DND-41 (cell line): ENCODE data around the gene TMEM132D.

Source experiments
- ATAC-seq: fragments of 200-7000 bp; cut with Tn5 transposase; 3 replicates; pipeline ENCODE4 v1.9.1; 2021; ENCODE audit warnings: low read depth; ENCODE audit not compliant: insufficient read depth
- DNase-seq: peaks from one replicate; pipeline ENCODE4 v3.0.0-alpha.2; 2020
- H2AFZ ChIP-seq: 2 replicates; pipeline ENCODE4 v1.6.0; 2012; ENCODE audit warnings: low read depth, low read length
- H3K27ac ChIP-seq: 2 replicates; pipeline ENCODE4 v1.5.1; 2012; ENCODE audit warnings: low read length, inconsistent platforms
- H3K27me3 ChIP-seq: fragments of 200-600 bp; sonication (generic); 2 replicates; pipeline ENCODE4 v1.6.0; 2012; ENCODE audit warnings: low read length, mild to moderate bottlenecking, inconsistent platforms; ENCODE audit not compliant: insufficient read depth, poor library complexity
- H3K36me3 ChIP-seq: 2 replicates; pipeline ENCODE4 v1.5.1; 2012; ENCODE audit warnings: low read length, inconsistent platforms; ENCODE audit not compliant: insufficient read depth
- H3K4me1 ChIP-seq: 2 replicates; pipeline ENCODE4 v1.5.1; 2012; ENCODE audit warnings: mild to moderate bottlenecking, low read length; ENCODE audit not compliant: insufficient read depth
- H3K4me2 ChIP-seq: 2 replicates; pipeline ENCODE4 v1.6.0; 2012; ENCODE audit warnings: mild to moderate bottlenecking, moderate library complexity, low read length, inconsistent platforms; ENCODE audit not compliant: insufficient read depth
- H3K4me3 ChIP-seq, 2 experiments: fragments of 200-600 bp in 1 of 2; shearing (Covaris generic) in 1 of 2; 2 replicates each; pipeline ENCODE4 v1.5.1; 2012 to 2016; ENCODE audit warnings: inconsistent platforms in 2 of 2, low read length in 2 of 2, mild to moderate bottlenecking in 2 of 2, low read depth in 1 of 2, moderate library complexity in 1 of 2
- H3K79me2 ChIP-seq: 2 replicates; pipeline ENCODE4 v1.6.0; 2012; ENCODE audit warnings: low read length, inconsistent platforms; ENCODE audit not compliant: insufficient read depth
- H3K9ac ChIP-seq: 2 replicates; pipeline ENCODE4 v1.6.0; 2012; ENCODE audit warnings: low read depth, mild to moderate bottlenecking, inconsistent platforms, low read length, moderate library complexity
- H3K9me3 ChIP-seq: 2 replicates; pipeline ENCODE4 v1.5.1; 2012; ENCODE audit warnings: low read length, moderate library complexity, mild to moderate bottlenecking, inconsistent platforms; ENCODE audit not compliant: insufficient read depth, severe bottlenecking
- H4K20me1 ChIP-seq: 2 replicates; pipeline ENCODE4 v1.6.0; 2012; ENCODE audit warnings: low read length; ENCODE audit not compliant: insufficient read depth
- EZH2 ChIP-seq: IDR thresholded peaks from 3 replicates; pipeline ENCODE4 v1.6.1; 2012; ENCODE audit warnings: borderline replicate concordance, low read depth, mild to moderate bottlenecking, moderate library complexity, low read length, inconsistent platforms; ENCODE audit not compliant: severe bottlenecking
- TF ChIP-seq, protein P1 (sequence below): IDR thresholded peaks from 2 replicates; pipeline ENCODE4 v1.5.1; 2012; ENCODE audit warnings: borderline replicate concordance, low read length, moderate library complexity, mild to moderate bottlenecking; ENCODE audit not compliant: poor library complexity, severe bottlenecking; ENCODE audit errors: extremely low read depth

TMEM132D gene

DNA sequence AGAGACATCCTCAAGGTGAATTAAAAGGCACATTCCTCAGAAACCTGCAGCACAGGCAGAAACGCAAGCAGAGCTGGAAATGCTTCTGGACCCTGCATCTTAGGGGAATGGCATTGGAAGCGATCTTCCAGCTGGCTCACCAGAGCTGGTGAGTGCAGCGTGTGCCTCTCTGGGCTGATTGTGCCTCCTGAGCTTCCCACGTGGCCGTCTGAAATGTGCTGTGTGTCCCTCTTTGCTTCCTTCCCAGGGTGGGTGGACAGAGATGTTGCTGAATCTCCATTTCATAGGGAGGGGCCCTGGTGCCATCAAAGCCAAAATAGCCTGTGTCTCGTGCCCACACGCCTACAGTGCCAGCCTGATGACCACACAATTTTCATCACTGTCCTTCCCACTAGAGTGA lies 34.3 kb upstream of the TMEM132D start:
- DNase-seq (no peak), ATAC-seq (no peak)
- Histone ChIP-seq H3K4me1 (no peaks in the 10 kb centered on the region), H3K27me3 (no peaks in the 10 kb centered on the region), H3K4me3 (no peak overlapping the region), H3K27ac (no peak overlapping the region), H3K9me3 (peaks cover 6% of the 10 kb centered on the region), H2AFZ (no peak overlapping the region), H3K36me3 (no peaks in the 10 kb centered on the region), H4K20me1 (no peaks in the 10 kb centered on the region), H3K79me2 (no peaks in the 10 kb centered on the region), H3K4me2 (no peak overlapping the region), H3K9ac (no peak overlapping the region)
- no peak for TF ChIP-seq EZH2
- TF ChIP-seq, protein P1, sequence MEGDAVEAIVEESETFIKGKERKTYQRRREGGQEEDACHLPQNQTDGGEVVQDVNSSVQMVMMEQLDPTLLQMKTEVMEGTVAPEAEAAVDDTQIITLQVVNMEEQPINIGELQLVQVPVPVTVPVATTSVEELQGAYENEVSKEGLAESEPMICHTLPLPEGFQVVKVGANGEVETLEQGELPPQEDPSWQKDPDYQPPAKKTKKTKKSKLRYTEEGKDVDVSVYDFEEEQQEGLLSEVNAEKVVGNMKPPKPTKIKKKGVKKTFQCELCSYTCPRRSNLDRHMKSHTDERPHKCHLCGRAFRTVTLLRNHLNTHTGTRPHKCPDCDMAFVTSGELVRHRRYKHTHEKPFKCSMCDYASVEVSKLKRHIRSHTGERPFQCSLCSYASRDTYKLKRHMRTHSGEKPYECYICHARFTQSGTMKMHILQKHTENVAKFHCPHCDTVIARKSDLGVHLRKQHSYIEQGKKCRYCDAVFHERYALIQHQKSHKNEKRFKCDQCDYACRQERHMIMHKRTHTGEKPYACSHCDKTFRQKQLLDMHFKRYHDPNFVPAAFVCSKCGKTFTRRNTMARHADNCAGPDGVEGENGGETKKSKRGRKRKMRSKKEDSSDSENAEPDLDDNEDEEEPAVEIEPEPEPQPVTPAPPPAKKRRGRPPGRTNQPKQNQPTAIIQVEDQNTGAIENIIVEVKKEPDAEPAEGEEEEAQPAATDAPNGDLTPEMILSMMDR, result no peak

DNA sequence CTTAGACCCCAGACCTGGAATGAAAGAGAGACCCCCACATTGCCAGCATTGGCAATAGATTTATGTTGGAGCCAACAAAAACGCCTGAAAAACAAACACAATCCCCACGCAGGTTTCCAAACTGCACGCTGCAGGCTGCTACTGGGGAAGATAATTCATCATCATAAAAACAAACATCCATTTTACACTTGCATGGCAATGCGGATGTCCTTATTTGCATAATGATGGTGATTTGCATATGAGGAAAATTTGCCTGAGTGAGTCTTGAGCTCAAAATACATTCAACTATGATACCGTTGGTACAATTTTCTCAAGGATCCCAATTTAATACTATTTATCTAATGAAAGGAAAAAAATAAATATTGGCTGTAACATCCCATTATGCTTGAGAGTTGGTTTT lies 33.6 kb upstream of the TMEM132D start:
- H3K4me1 ChIP-seq, result no peaks in the 10 kb centered on the region
- H3K27me3 ChIP-seq, result no peaks in the 10 kb centered on the region
- H3K79me2 ChIP-seq, result no peaks in the 10 kb centered on the region
- H3K4me2 ChIP-seq, result no peak overlapping the region
- no peak overlapping the region for H3K9ac ChIP-seq
- no peak for TF ChIP-seq EZH2
- TF ChIP-seq, protein P1, result no peak
- H4K20me1 ChIP-seq, result no peaks in the 10 kb centered on the region
- H3K4me3 ChIP-seq, result no peak overlapping the region
- ATAC-seq (no peak), DNase-seq (no peak)
- no peak overlapping the region for H3K27ac ChIP-seq
- H3K9me3 ChIP-seq, result peaks cover 6% of the 10 kb centered on the region
- H3K36me3 ChIP-seq, result no peaks in the 10 kb centered on the region
- no peak overlapping the region for H2AFZ ChIP-seq

DNA sequence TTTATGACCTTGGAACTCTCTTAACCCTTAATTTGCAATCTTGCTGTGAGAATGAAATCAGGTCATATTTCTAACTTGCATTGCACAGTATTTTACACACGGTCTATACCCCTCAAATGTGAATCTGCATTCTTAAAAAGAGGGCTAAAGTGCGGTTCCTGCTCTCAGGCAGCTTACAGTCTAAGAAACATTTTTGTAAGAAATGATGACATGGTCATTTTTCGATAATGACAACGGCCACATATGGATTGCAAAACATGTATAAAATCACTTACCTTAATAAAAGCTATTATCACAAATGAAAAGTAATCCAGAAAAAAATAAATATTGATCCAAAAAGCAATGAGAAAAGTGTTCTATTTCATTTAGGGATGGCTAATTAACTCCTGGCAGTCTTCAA lies 24.8 kb upstream of the TMEM132D start:
- no peak overlapping the region for H3K9ac ChIP-seq
- DNase-seq, result no peak
- H3K27ac ChIP-seq, result no peak overlapping the region
- H3K36me3 ChIP-seq, result no peaks in the 10 kb centered on the region
- H3K27me3 ChIP-seq, result peaks cover 2% of the 10 kb centered on the region
- no peak overlapping the region for H3K4me2 ChIP-seq
- no peak overlapping the region for H3K4me3 ChIP-seq
- H3K4me1 ChIP-seq, result no peaks in the 10 kb centered on the region
- H3K79me2 ChIP-seq, result no peaks in the 10 kb centered on the region
- no peak overlapping the region for H2AFZ ChIP-seq
- H3K9me3 ChIP-seq, result no peaks in the 10 kb centered on the region
- no peak for TF ChIP-seq EZH2
- TF ChIP-seq, protein P1, result no peak
- H4K20me1 ChIP-seq, result no peaks in the 10 kb centered on the region
- ATAC-seq, result no peak
